K562 (cell line): Measurements from ENCODE around the gene NDUFB7. TPM values are rescaled to one million over a fixed set of nuclear protein-coding genes. Genes with fewer than 3 reads are reported as not detected.

ENCODE experiments used
- ATAC-seq: fragments of 200-7000 bp; cut with Tn5 transposase; 3 replicates; pipeline ENCODE4 v1.9.1; 2020; ENCODE audit warnings: moderate library complexity
- BruUV-seq: library from RNA; stranded (reverse); fragments of 400-500 nt; replicated peaks from 2 replicates; lab custom pipeline; 2021; lab: Mats Ljungman, UMichigan
- CTCF ChIA-PET: fragments of 300-600 bp; formaldehyde crosslinking; extraction: SDS; loops from one replicate; lab custom pipeline; 2021; ENCODE audit warnings: low intra/inter-chr PET ratio; lab: Yijun Ruan, JAX
- POLR2A ChIA-PET: fragments of 300-600, 350-650 bp; sonication (Branson Sonifier 250); formaldehyde crosslinking; extraction: SDS; loops from one replicate; lab custom pipeline; 2021; ENCODE audit warnings: antibody characterized with exemption, inconsistent platforms; lab: Yijun Ruan, JAX
- DNase-seq, 4 experiments: peaks; one replicate each; pipeline versions ENCODE4 v3.0.0 to v3.0.0-alpha.2; 2011 to 2018; ENCODE audit warnings: low spot score in 3 of 4, mixed read lengths in 3 of 4; ENCODE audit errors: extremely low read depth in 1 of 4
- FAIRE-seq: peaks from 2 replicates; lab custom pipeline; 2011; peaks lifted over from hg19 to GRCh38; lab: Jason Lieb, UNC
- H2AFZ ChIP-seq: 2 replicates; pipeline ENCODE4 v1.6.0; 2011; ENCODE audit warnings: low read depth, low read length, control low read depth, inconsistent platforms
- H3K27ac ChIP-seq: fragments of 200-600 bp; 3 replicates; pipeline ENCODE4 v1.8.0; 2011; ENCODE audit warnings: low read depth, mild to moderate bottlenecking, control low read depth, inconsistent platforms, low read length, moderate library complexity, mixed read lengths; ENCODE audit errors: extremely low read depth
- H3K27me3 ChIP-seq, 2 experiments: fragments of 300-600 bp in 1 of 2; 2 replicates in 1 of 2; 3 replicates in 1 of 2; pipeline versions ENCODE4 v1.6.0 to v1.8.0; 2011; ENCODE audit warnings: inconsistent platforms in 2 of 2, low read length in 2 of 2, mild to moderate bottlenecking in 1 of 2, mixed read lengths in 1 of 2, moderate library complexity in 1 of 2; ENCODE audit not compliant: control insufficient read depth in 2 of 2, insufficient read depth in 2 of 2
- H3K36me3 ChIP-seq: fragments of 300-600 bp; 3 replicates; pipeline ENCODE4 v1.8.0; 2011; ENCODE audit warnings: mild to moderate bottlenecking, low read length, inconsistent platforms; ENCODE audit not compliant: control insufficient read depth, insufficient read depth
- H3K4me1 ChIP-seq, 2 experiments: fragments of 200-600 bp in 1 of 2; replicated peaks in 1 of 2; 2 replicates in 1 of 2; 3 replicates in 1 of 2; pipeline versions ENCODE4 v1.5.1 to v1.8.0; 2011; ENCODE audit warnings: inconsistent platforms in 2 of 2, low read length in 2 of 2, mild to moderate bottlenecking in 1 of 2, mixed read lengths in 1 of 2, moderate library complexity in 1 of 2; ENCODE audit not compliant: control insufficient read depth in 2 of 2, insufficient read depth in 2 of 2
- H3K4me2 ChIP-seq: 2 replicates; pipeline ENCODE4 v1.6.1; 2011; ENCODE audit warnings: low read length, control low read depth, inconsistent platforms, mixed read lengths; ENCODE audit not compliant: insufficient read depth
- H3K4me3 ChIP-seq: fragments of 200-600 bp; sonication (generic), shearing (Covaris generic); 2 replicates; pipeline ENCODE4 v1.5.1; 2016; ENCODE audit warnings: control low read depth, inconsistent platforms
- H3K79me2 ChIP-seq: fragments of 200-600 bp; 3 replicates; pipeline ENCODE4 v1.8.0; 2011; ENCODE audit warnings: low read length, inconsistent platforms; ENCODE audit not compliant: control insufficient read depth, insufficient read depth
- H3K9ac ChIP-seq, 2 experiments: 2 replicates each; pipeline versions ENCODE4 v1.6.0 to v1.6.1; 2011; ENCODE audit warnings: low read depth in 2 of 2, low read length in 2 of 2, control low read depth in 1 of 2, inconsistent platforms in 1 of 2, mild to moderate bottlenecking in 1 of 2, mixed read lengths in 1 of 2; ENCODE audit not compliant: insufficient read depth in 1 of 2
- H3K9me1 ChIP-seq: one replicate; pipeline ENCODE4 v1.6.0; 2011; ENCODE audit warnings: inconsistent platforms, mild to moderate bottlenecking, low read length, moderate library complexity; ENCODE audit not compliant: control insufficient read depth, insufficient read depth
- H3K9me3 ChIP-seq: replicated peaks from 2 replicates; pipeline ENCODE4 v1.5.1; 2011; ENCODE audit warnings: low read depth, low read length, inconsistent platforms; ENCODE audit not compliant: control insufficient read depth, insufficient read depth
- H4K20me1 ChIP-seq: replicated peaks from 2 replicates; pipeline ENCODE4 v1.6.1; 2011; ENCODE audit warnings: low read length, inconsistent platforms, mixed read lengths; ENCODE audit not compliant: control insufficient read depth, insufficient read depth
- CREM ChIP-seq: IDR thresholded peaks from 2 replicates; pipeline ENCODE4 v1.6.1; 2014; ENCODE audit warnings: antibody characterized with exemption, low read depth
- GABPA ChIP-seq: fragments of 200-800 bp; sonication (Bioruptor generic); conservative IDR thresholded peaks from 2 replicates; pipeline ENCODE4 v1.6.1; 2016; ENCODE audit warnings: low read depth, missing genetic modification characterization, missing compliant biosample characterization
- GTF2E2 ChIP-seq: fragments of 200-800 bp; sonication (Bioruptor generic); IDR thresholded peaks from 2 replicates; pipeline ENCODE4 v1.6.1; 2016; ENCODE audit warnings: missing genetic modification characterization, missing compliant biosample characterization
- IRF1 ChIP-seq: sonication (generic); formaldehyde crosslinking; IDR thresholded peaks from 2 replicates; pipeline ENCODE4 v1.8.0; 2022; ENCODE audit warnings: missing genetic modification reagents, mild to moderate bottlenecking, borderline replicate concordance
- MEF2D ChIP-seq: conservative IDR thresholded peaks from 2 replicates; pipeline ENCODE4 v1.6.1; 2016; ENCODE audit warnings: low read depth, missing genetic modification characterization, missing compliant biosample characterization
- NEUROD1 ChIP-seq: fragments of 150-350 bp; IDR thresholded peaks from 2 replicates; pipeline ENCODE4 v1.6.1; 2014; ENCODE audit warnings: borderline replicate concordance, low read length, low read depth; ENCODE audit not compliant: partially characterized antibody
- PRMT5 ChIP-seq: sonication (generic); formaldehyde crosslinking; IDR thresholded peaks from 2 replicates; pipeline ENCODE4 v1.5.0; 2020; ENCODE audit warnings: missing genetic modification reagents
- SIX5 ChIP-seq, 2 experiments: IDR thresholded peaks; 2 replicates each; pipeline ENCODE4 v1.6.1; 2011; ENCODE audit warnings: low read length in 2 of 2, borderline replicate concordance in 1 of 2, low read depth in 1 of 2, mild to moderate bottlenecking in 1 of 2, moderate library complexity in 1 of 2; ENCODE audit not compliant: insufficient read depth in 1 of 2
- ZNF583 ChIP-seq: fragments of 250-450 bp; sonication (Bioruptor Pico); IDR thresholded peaks from 2 replicates; pipeline ENCODE4 v1.4.0; 2020
- WGBS: fragments of 100-300 bp; shearing (Covaris generic); methylation state at CpG from one replicate; pipeline ENCODE4 v1.1.6; 2016; ENCODE audit warnings: low coverage, mixed read lengths; ENCODE audit not compliant: insufficient coverage; ENCODE audit errors: missing lambda C conversion rate; 5-methylcytosine and 5-hydroxymethylcytosine counted together
- in situ Hi-C: fragments of 300-500 bp; cut with MboI; formaldehyde crosslinking; loops from 4 replicates; pipeline ENCODE4 v1.15.0; 2018; ENCODE audit warnings: inconsistent platforms, mixed read lengths
- intact Hi-C: fragments of 100-400 bp; cut with micrococcal nuclease; formaldehyde crosslinking; loops from 2 replicates; pipeline ENCODE4 v1.14.2; 2022
- polyA plus RNA-seq, 8 experiments: library from polyadenylated mRNA; depleted of rRNA in 4 of 8; stranded (reverse) in 5 of 8; unstranded in 3 of 8; fragments of >200 nt; fragmentation: Nextera tagmentation in 2 of 8; fragmentation: Illumina TruSeq in 1 of 8; extraction: Ambion mirVana in 2 of 8; extraction: Trizol in 1 of 8; gene quantifications; 2 replicates each; pipeline versions ENCODE4 v1.2.1 to v1.2.3, GENCODE V29; 2011 to 2014; ENCODE audit warnings: inconsistent platforms in 1 of 8, missing spikeins in 1 of 8
- total RNA-seq, 7 experiments: library from RNA; depleted of rRNA in 6 of 7; stranded (reverse); fragments of >200 nt in 6 of 7; fragmentation: Illumina TruSeq in 2 of 7; extraction: Trizol in 2 of 7; gene quantifications; 2 replicates each; pipeline versions ENCODE4 v1.2.1 to v1.2.3, GENCODE V29; 2011 to 2021; ENCODE audit warnings: low replicate concordance in 1 of 7

The NDUFB7 gene
- total and polyA plus RNA-seq, 9 of the 15 experiments (the other 6 are each of a cell fraction or from before 2014, with no cell fraction given) = 14.9 to 842 (median 137) TPM

- TF ChIP-seq NEUROD1 = no peak
- no peak for TF ChIP-seq GABPA (tag)
- TF ChIP-seq MEF2D (tag) = no peak
- TF ChIP-seq CREM = no peak
These were observed 10.0 kb downstream of the NDUFB7 start (continued) for GRCh38 chr19:14561847-14562351.

- intact Hi-C loops = no loop called here
- WGBS = 89% methylated on average over 5 of the region's 8 CpGs
- CTCF ChIA-PET = no interaction called here
- no peak overlapping the region for H2AFZ ChIP-seq
- H3K9ac ChIP-seq = peak overlapping the region in 1 of 2 experiments; percentile 52; a peak in 2 of 4 replicates
- H3K9me1 ChIP-seq = peaks cover 8% of the 10 kb centered on the region
- no peak for ATAC-seq
- H3K4me3 ChIP-seq = no peak overlapping the region
- peaks cover 13% of the 10 kb centered on the region; the same call in 1 of the 2 replicates for H4K20me1 ChIP-seq
- H3K4me1 ChIP-seq = peaks cover 15 to 80% of the 10 kb centered on the region in 2 experiments; a peak in 4 of 5 replicates
- no peak for TF ChIP-seq SIX5 (IDR thresholded peaks at IDR 0.05; ENCODE audit: borderline replicate concordance in 1 of 2, insufficient read depth in 1 of 2, low read depth in 1 of 2, low read length in 2 of 2)
- TF ChIP-seq IRF1 = no peak
- TF ChIP-seq ZNF583 = no peak
- no peak for TF ChIP-seq GTF2E2 (tag)
- TF ChIP-seq PRMT5 (CRISPR knock-in tag) = no peak
- TF ChIP-seq, all 486 proteins: peak for 0
- no TSS peak for BruUV-seq
- no peak for FAIRE-seq
- Histone ChIP-seq H3K36me3 (peaks cover 32% of the 10 kb centered on the region; the same call in 1 of the 3 replicates), H3K27ac (no peak overlapping the region), H3K27me3 (no peaks in the 10 kb centered on the region), H3K79me2 (peaks cover 45% of the 10 kb centered on the region), H3K9me3 (no peaks in the 10 kb centered on the region), H3K4me2 (no peak overlapping the region)
- in situ Hi-C loops = no loop called here
- POLR2A ChIA-PET = interaction anchor here (1.3 kb wide), 1 partner anchor 11 kb away, joined by 3 read pairs; no protein-coding TSS in a partner anchor
- DNase-seq = no peak
These were observed 10.6 kb downstream of the NDUFB7 start for GRCh38 chr19:14561249-14561648.
